ENCODE data around the gene ADGRL4.
"Not testable (repeated sequence)": the region's sequence is repeated elsewhere in the genome, so short reads cannot be mapped to it uniquely, and the experiment has no call there.

ADGRL4 gene

GRCh38 chr1:78894811-78895210 is 111.7 kb downstream of the ADGRL4 start:
- H3K27me3 ChIP-seq (replicated peaks; ENCODE audit: control insufficient read depth, insufficient read depth, low read length), result no peaks in the 10 kb centered on the region
- no peak for DNase-seq (ENCODE audit: extremely low read depth, insufficient read length)
- no peak for TF ChIP-seq CTCF (IDR thresholded peaks at IDR 0.05; ENCODE audit: insufficient read depth, low read length, poor library complexity, severe bottlenecking)
- no peaks in the 10 kb centered on the region for H3K36me3 ChIP-seq (ENCODE audit: control insufficient read depth, insufficient read depth, low read length)
- no peak overlapping the region for H3K4me3 ChIP-seq (replicated peaks; ENCODE audit: low read depth, low read length)

GRCh38 chr1:78892260-78892840 is 114.2 kb downstream of the ADGRL4 start:
- Histone ChIP-seq H3K4me3 (replicated peaks; ENCODE audit: low read depth, low read length) (no peak overlapping the region), H3K27me3 (replicated peaks; ENCODE audit: control insufficient read depth, insufficient read depth, low read length) (no peaks in the 10 kb centered on the region), H3K36me3 (ENCODE audit: control insufficient read depth, insufficient read depth, low read length) (no peaks in the 10 kb centered on the region)
- DNase-seq (ENCODE audit: extremely low read depth, insufficient read length), result no peak
- no peak for TF ChIP-seq CTCF (IDR thresholded peaks at IDR 0.05; ENCODE audit: insufficient read depth, low read length, poor library complexity, severe bottlenecking)

GRCh38 chr1:78887458-78887857 is 119.1 kb downstream of the ADGRL4 start:
- DNase-seq (ENCODE audit: extremely low read depth, insufficient read length), result no peak
- no peak for TF ChIP-seq CTCF (IDR thresholded peaks at IDR 0.05; ENCODE audit: insufficient read depth, low read length, poor library complexity, severe bottlenecking)
- Histone ChIP-seq H3K4me3 (replicated peaks; ENCODE audit: low read depth, low read length) (no peak overlapping the region), H3K36me3 (ENCODE audit: control insufficient read depth, insufficient read depth, low read length) (no peaks in the 10 kb centered on the region), H3K27me3 (replicated peaks; ENCODE audit: control insufficient read depth, insufficient read depth, low read length) (no peaks in the 10 kb centered on the region)

- Histone ChIP-seq H3K36me3 (ENCODE audit: control insufficient read depth, insufficient read depth, low read length) (no peaks in the 10 kb centered on the region), H3K4me3 (replicated peaks; ENCODE audit: low read depth, low read length) (no peak overlapping the region), H3K27me3 (replicated peaks; ENCODE audit: control insufficient read depth, insufficient read depth, low read length) (no peaks in the 10 kb centered on the region)
- no peak for DNase-seq (ENCODE audit: extremely low read depth, insufficient read length)
- no peak for TF ChIP-seq CTCF (IDR thresholded peaks at IDR 0.05; ENCODE audit: insufficient read depth, low read length, poor library complexity, severe bottlenecking)
Measured at GRCh38 chr1:78884685-78885452, 121.7 kb downstream of the ADGRL4 start.

GRCh38 chr1:78880223-78880622 is 126.3 kb downstream of the ADGRL4 start:
- TF ChIP-seq CTCF (IDR thresholded peaks at IDR 0.05; ENCODE audit: insufficient read depth, low read length, poor library complexity, severe bottlenecking), result no peak
- no peaks in the 10 kb centered on the region for H3K36me3 ChIP-seq (ENCODE audit: control insufficient read depth, insufficient read depth, low read length)
- H3K4me3 ChIP-seq (replicated peaks; ENCODE audit: low read depth, low read length), result no peak overlapping the region
- no peak for DNase-seq (ENCODE audit: extremely low read depth, insufficient read length)
- H3K27me3 ChIP-seq (replicated peaks; ENCODE audit: control insufficient read depth, insufficient read depth, low read length), result no peaks in the 10 kb centered on the region

GRCh38 chr1:78875986-78876385 is 130.5 kb downstream of the ADGRL4 start:
- not testable (repeated sequence) for H3K4me3 ChIP-seq (replicated peaks; ENCODE audit: low read depth, low read length); H3K27me3 ChIP-seq (replicated peaks; ENCODE audit: control insufficient read depth, insufficient read depth, low read length); H3K36me3 ChIP-seq (ENCODE audit: control insufficient read depth, insufficient read depth, low read length); DNase-seq (ENCODE audit: extremely low read depth, insufficient read length)

- DNase-seq (ENCODE audit: extremely low read depth, insufficient read length); H3K27me3 ChIP-seq (replicated peaks; ENCODE audit: control insufficient read depth, insufficient read depth, low read length); H3K36me3 ChIP-seq (ENCODE audit: control insufficient read depth, insufficient read depth, low read length); H3K4me3 ChIP-seq (replicated peaks; ENCODE audit: low read depth, low read length): not testable (repeated sequence)
Measured at GRCh38 chr1:78872801-78873200, 133.7 kb downstream of the ADGRL4 start.

Data from GM06990 (cell line).